Measurements from ENCODE around the gene GRB10.

- TF ChIP-seq CTCF (conservative IDR thresholded peaks at IDR 0.05; ENCODE audit: low read depth in 2 of 2), result no peak
- TF ChIP-seq, protein P1, sequence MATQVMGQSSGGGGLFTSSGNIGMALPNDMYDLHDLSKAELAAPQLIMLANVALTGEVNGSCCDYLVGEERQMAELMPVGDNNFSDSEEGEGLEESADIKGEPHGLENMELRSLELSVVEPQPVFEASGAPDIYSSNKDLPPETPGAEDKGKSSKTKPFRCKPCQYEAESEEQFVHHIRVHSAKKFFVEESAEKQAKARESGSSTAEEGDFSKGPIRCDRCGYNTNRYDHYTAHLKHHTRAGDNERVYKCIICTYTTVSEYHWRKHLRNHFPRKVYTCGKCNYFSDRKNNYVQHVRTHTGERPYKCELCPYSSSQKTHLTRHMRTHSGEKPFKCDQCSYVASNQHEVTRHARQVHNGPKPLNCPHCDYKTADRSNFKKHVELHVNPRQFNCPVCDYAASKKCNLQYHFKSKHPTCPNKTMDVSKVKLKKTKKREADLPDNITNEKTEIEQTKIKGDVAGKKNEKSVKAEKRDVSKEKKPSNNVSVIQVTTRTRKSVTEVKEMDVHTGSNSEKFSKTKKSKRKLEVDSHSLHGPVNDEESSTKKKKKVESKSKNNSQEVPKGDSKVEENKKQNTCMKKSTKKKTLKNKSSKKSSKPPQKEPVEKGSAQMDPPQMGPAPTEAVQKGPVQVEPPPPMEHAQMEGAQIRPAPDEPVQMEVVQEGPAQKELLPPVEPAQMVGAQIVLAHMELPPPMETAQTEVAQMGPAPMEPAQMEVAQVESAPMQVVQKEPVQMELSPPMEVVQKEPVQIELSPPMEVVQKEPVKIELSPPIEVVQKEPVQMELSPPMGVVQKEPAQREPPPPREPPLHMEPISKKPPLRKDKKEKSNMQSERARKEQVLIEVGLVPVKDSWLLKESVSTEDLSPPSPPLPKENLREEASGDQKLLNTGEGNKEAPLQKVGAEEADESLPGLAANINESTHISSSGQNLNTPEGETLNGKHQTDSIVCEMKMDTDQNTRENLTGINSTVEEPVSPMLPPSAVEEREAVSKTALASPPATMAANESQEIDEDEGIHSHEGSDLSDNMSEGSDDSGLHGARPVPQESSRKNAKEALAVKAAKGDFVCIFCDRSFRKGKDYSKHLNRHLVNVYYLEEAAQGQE (IDR thresholded peaks at IDR 0.05; ENCODE audit: unreplicated experiment), result no peak
- no peak for TF ChIP-seq CREB1 (CRISPR knock-in tag; IDR thresholded peaks at IDR 0.05; ENCODE audit: low read depth)
- TF ChIP-seq POLR2AphosphoS5 (IDR thresholded peaks at IDR 0.05; ENCODE audit: low read depth), result no peak
- no peak for TF ChIP-seq EZH2 (IDR thresholded peaks at IDR 0.05; ENCODE audit: low read depth, unreplicated experiment)
Measured at GRCh38 chr7:50555594-50556140, 227.0 kb downstream of the GRB10 start.

All from GM23338 (cell line).